ENCODE data around the gene LPAR1.

The LPAR1 gene

DNA sequence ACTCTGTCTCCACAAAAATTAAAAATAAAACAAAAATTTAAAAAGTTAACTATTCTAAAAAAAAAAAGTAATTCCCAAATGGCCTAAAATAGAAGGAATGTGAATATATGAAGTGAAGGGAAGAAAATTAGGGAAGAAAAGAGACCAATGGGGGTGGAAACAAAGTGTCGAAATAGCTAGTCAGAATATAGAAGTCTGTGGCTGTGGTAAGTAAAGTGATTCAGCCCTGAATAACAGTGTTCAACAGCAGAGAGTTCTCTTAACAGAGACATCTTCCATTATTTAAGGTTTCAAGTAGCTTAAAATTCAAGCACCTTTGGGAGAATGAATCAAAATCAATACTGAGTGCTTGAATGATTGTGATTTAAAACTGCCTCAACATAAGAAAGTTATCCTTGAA lies 51.7 kb downstream of the LPAR1 start:
- H3K79me2 ChIP-seq (ENCODE audit: insufficient read depth, low read length) = no peaks in the 10 kb centered on the region
- H3K9me3 ChIP-seq (ENCODE audit: insufficient read depth, low read depth, low read length) = no peaks in the 10 kb centered on the region
- H3K27me3 ChIP-seq (ENCODE audit: insufficient read depth, low read length, poor library complexity, severe bottlenecking) = no peaks in the 10 kb centered on the region
- H3K4me3 ChIP-seq (ENCODE audit: low read length, poor library complexity, severe bottlenecking) = no peak overlapping the region
- H4K20me1 ChIP-seq (ENCODE audit: insufficient read depth, low read length, poor library complexity, severe bottlenecking) = no peaks in the 10 kb centered on the region
- H3K4me1 ChIP-seq (ENCODE audit: insufficient read depth, low read length, poor library complexity, severe bottlenecking) = no peaks in the 10 kb centered on the region
- TF ChIP-seq EZH2phosphoT487 (IDR thresholded peaks at IDR 0.05; ENCODE audit: borderline replicate concordance) = no peak
- TF ChIP-seq, protein P1, sequence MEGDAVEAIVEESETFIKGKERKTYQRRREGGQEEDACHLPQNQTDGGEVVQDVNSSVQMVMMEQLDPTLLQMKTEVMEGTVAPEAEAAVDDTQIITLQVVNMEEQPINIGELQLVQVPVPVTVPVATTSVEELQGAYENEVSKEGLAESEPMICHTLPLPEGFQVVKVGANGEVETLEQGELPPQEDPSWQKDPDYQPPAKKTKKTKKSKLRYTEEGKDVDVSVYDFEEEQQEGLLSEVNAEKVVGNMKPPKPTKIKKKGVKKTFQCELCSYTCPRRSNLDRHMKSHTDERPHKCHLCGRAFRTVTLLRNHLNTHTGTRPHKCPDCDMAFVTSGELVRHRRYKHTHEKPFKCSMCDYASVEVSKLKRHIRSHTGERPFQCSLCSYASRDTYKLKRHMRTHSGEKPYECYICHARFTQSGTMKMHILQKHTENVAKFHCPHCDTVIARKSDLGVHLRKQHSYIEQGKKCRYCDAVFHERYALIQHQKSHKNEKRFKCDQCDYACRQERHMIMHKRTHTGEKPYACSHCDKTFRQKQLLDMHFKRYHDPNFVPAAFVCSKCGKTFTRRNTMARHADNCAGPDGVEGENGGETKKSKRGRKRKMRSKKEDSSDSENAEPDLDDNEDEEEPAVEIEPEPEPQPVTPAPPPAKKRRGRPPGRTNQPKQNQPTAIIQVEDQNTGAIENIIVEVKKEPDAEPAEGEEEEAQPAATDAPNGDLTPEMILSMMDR (conservative IDR thresholded peaks at IDR 0.05; ENCODE audit: low read length) = no peak
- no peaks in the 10 kb centered on the region for H3K9me2 ChIP-seq (replicated peaks; ENCODE audit: low read depth, low read length)
- H3K9ac ChIP-seq (ENCODE audit: low read depth, low read length, poor library complexity, severe bottlenecking) = no peak overlapping the region
- H3K4me2 ChIP-seq (ENCODE audit: low read depth, low read length, poor library complexity, severe bottlenecking) = no peak overlapping the region
- H2AFZ ChIP-seq (ENCODE audit: low read length) = no peak overlapping the region
- no peaks in the 10 kb centered on the region for H3F3A ChIP-seq (ENCODE audit: low read depth)
- no peaks in the 10 kb centered on the region for H3K36me3 ChIP-seq (ENCODE audit: insufficient read depth, low read length)

- Histone ChIP-seq H3K4me3 (ENCODE audit: low read length, poor library complexity, severe bottlenecking) (no peak overlapping the region), H3F3A (ENCODE audit: low read depth) (no peaks in the 10 kb centered on the region), H3K79me2 (ENCODE audit: insufficient read depth, low read length) (no peaks in the 10 kb centered on the region), H3K4me1 (ENCODE audit: insufficient read depth, low read length, poor library complexity, severe bottlenecking) (no peaks in the 10 kb centered on the region), H3K9me3 (ENCODE audit: insufficient read depth, low read depth, low read length) (no peaks in the 10 kb centered on the region), H3K36me3 (ENCODE audit: insufficient read depth, low read length) (no peaks in the 10 kb centered on the region), H3K9ac (ENCODE audit: low read depth, low read length, poor library complexity, severe bottlenecking) (no peak overlapping the region), H4K20me1 (ENCODE audit: insufficient read depth, low read length, poor library complexity, severe bottlenecking) (no peaks in the 10 kb centered on the region), H3K9me2 (replicated peaks; ENCODE audit: low read depth, low read length) (no peaks in the 10 kb centered on the region), H3K4me2 (ENCODE audit: low read depth, low read length, poor library complexity, severe bottlenecking) (no peak overlapping the region), H3K27me3 (ENCODE audit: insufficient read depth, low read length, poor library complexity, severe bottlenecking) (no peaks in the 10 kb centered on the region), H2AFZ (ENCODE audit: low read length) (no peak overlapping the region)
- TF ChIP-seq, protein P1 (conservative IDR thresholded peaks at IDR 0.05; ENCODE audit: low read length) = no peak
- no peak for TF ChIP-seq EZH2phosphoT487 (IDR thresholded peaks at IDR 0.05; ENCODE audit: borderline replicate concordance)
Measured at GRCh38 chr9:110984890-110985437, 53.3 kb downstream of the LPAR1 start.

GRCh38 chr9:110980261-110980660 lies 58.0 kb downstream of the LPAR1 start:
- Histone ChIP-seq H3F3A (ENCODE audit: low read depth) (no peaks in the 10 kb centered on the region), H3K27me3 (ENCODE audit: insufficient read depth, low read length, poor library complexity, severe bottlenecking) (no peaks in the 10 kb centered on the region), H3K9me3 (ENCODE audit: insufficient read depth, low read depth, low read length) (no peaks in the 10 kb centered on the region), H3K9me2 (replicated peaks; ENCODE audit: low read depth, low read length) (no peaks in the 10 kb centered on the region), H2AFZ (ENCODE audit: low read length) (no peak overlapping the region), H3K4me3 (ENCODE audit: low read length, poor library complexity, severe bottlenecking) (no peak overlapping the region), H3K79me2 (ENCODE audit: insufficient read depth, low read length) (no peaks in the 10 kb centered on the region), H3K4me2 (ENCODE audit: low read depth, low read length, poor library complexity, severe bottlenecking) (no peak overlapping the region), H3K36me3 (ENCODE audit: insufficient read depth, low read length) (no peaks in the 10 kb centered on the region), H3K9ac (ENCODE audit: low read depth, low read length, poor library complexity, severe bottlenecking) (no peak overlapping the region), H4K20me1 (ENCODE audit: insufficient read depth, low read length, poor library complexity, severe bottlenecking) (no peaks in the 10 kb centered on the region), H3K4me1 (ENCODE audit: insufficient read depth, low read length, poor library complexity, severe bottlenecking) (no peaks in the 10 kb centered on the region)
- no peak for TF ChIP-seq EZH2phosphoT487 (IDR thresholded peaks at IDR 0.05; ENCODE audit: borderline replicate concordance)
- TF ChIP-seq, protein P1 (conservative IDR thresholded peaks at IDR 0.05; ENCODE audit: low read length) = no peak
